Measurements from ENCODE around the gene ADCY9. TPM values are rescaled to one million over a fixed set of nuclear protein-coding genes. Genes with fewer than 3 reads are reported as not detected.

Gene ADCY9
- total RNA-seq, 1 experiment from 2014 or later = 10.5 TPM

GRCh38 chr16:3915426-3916260 lies 200.6 kb downstream of the ADCY9 start:
- intact Hi-C loops (cut with micrococcal nuclease; ENCODE audit: unreplicated experiment) = no loop called here
- no peaks in the 10 kb centered on the region for H3K4me1 ChIP-seq (replicated peaks; ENCODE audit: insufficient read depth)
- BruUV-seq (replicated peaks) = no TSS peak

DNA sequence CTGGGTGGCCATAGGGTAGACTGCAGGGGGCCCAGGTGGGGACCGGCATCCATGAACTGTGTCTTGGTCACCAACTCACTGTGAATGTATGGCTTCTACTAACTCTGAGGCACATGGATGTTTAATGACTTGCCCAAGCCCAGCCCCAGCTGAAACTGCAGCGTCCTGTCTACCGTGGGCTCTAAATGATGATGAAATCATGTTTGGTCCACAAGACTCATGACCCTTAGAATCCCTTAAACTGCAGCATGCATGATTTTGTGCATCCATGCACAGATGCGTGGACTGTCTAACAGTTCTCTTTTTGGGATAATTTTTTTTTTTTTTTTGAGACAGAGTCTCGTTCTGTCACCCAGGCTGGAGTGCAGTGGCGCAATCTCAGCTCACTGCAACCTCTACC lies 203.3 kb downstream of the ADCY9 start:
- POLR2A ChIA-PET (ENCODE audit: unreplicated experiment) = no interaction called here
- Histone ChIP-seq H3K4me2 (no peak overlapping the region), H2AFZ (no peak overlapping the region), H3K27ac (no peak overlapping the region), H4K20me1 (ENCODE audit: insufficient read depth) (no peaks in the 10 kb centered on the region), H3K4me1 (replicated peaks; ENCODE audit: insufficient read depth) (no peaks in the 10 kb centered on the region), H3K36me3 (ENCODE audit: low read depth) (no peaks in the 10 kb centered on the region), H3K9me3 (ENCODE audit: insufficient read depth, low read depth) (no peaks in the 10 kb centered on the region), H3K9me2 (ENCODE audit: insufficient read depth) (no peaks in the 10 kb centered on the region), H3K4me3 (no peak overlapping the region), H3K27me3 (ENCODE audit: insufficient read depth, low read depth) (peaks cover 5% of the 10 kb centered on the region; the same call in 1 of the 2 replicates), H3K79me2 (ENCODE audit: low read depth) (no peaks in the 10 kb centered on the region), H3F3A (ENCODE audit: insufficient read depth, low read depth) (no peaks in the 10 kb centered on the region)
- intact Hi-C loops (cut with micrococcal nuclease; ENCODE audit: unreplicated experiment) = no loop called here
- TF ChIP-seq EZH2 (IDR thresholded peaks at IDR 0.05; ENCODE audit: low read depth) (no peak), CTCF (conservative IDR thresholded peaks at IDR 0.05) (no peak)
- CTCF ChIA-PET = no interaction called here
- BruUV-seq (replicated peaks) = no TSS peak
- no peak for DNase-seq

More at GRCh38 chr16:3915426-3916260, 200.6 kb downstream of the ADCY9 start:
- H3K79me2 ChIP-seq (ENCODE audit: low read depth) = no peaks in the 10 kb centered on the region
- DNase-seq = no peak
- CTCF ChIA-PET = interaction anchor here (0.6 kb wide), 1 partner anchor 11 kb away, joined by 5 read pairs; no protein-coding TSS in a partner anchor
- H3K36me3 ChIP-seq (ENCODE audit: low read depth) = no peaks in the 10 kb centered on the region
- no peaks in the 10 kb centered on the region for H4K20me1 ChIP-seq (ENCODE audit: insufficient read depth)
- TF ChIP-seq CTCF (conservative IDR thresholded peaks at IDR 0.05) = no peak
- TF ChIP-seq EZH2 (IDR thresholded peaks at IDR 0.05; ENCODE audit: low read depth) = no peak
- no peaks in the 10 kb centered on the region for H3K9me2 ChIP-seq (ENCODE audit: insufficient read depth)
- H3K9me3 ChIP-seq (ENCODE audit: insufficient read depth, low read depth) = no peaks in the 10 kb centered on the region
- H3K27ac ChIP-seq = no peak overlapping the region
- POLR2A ChIA-PET (ENCODE audit: unreplicated experiment) = interaction anchor here (0.6 kb wide), 1 partner anchor 30 kb away, joined by 4 read pairs; no protein-coding TSS in a partner anchor
- no peak overlapping the region for H2AFZ ChIP-seq
- no peaks in the 10 kb centered on the region for H3F3A ChIP-seq (ENCODE audit: insufficient read depth, low read depth)
- H3K4me2 ChIP-seq = no peak overlapping the region
- H3K4me3 ChIP-seq = no peak overlapping the region
- peaks cover 6% of the 10 kb centered on the region; the same call in 1 of the 2 replicates for H3K27me3 ChIP-seq (ENCODE audit: insufficient read depth, low read depth)

Other genes with a start within 250 kb of the ADCY9 start
- gene CREBBP, start 235.7 kb downstream of the ADCY9 start, total RNA-seq (2021) = 70.5 and 74.9 TPM in 2 replicates
- not detected in 2 replicates for gene SRL, start 125.6 kb upstream of the ADCY9 start, total RNA-seq (2021)
- 25.0 and 34.8 TPM in 2 replicates for gene TFAP4, start 156.6 kb upstream of the ADCY9 start, total RNA-seq (2021)
- gene GLIS2, start 199.6 kb upstream of the ADCY9 start, total RNA-seq (2021) = 44.2 and 48.3 TPM in 2 replicates
- gene PAM16, start 234.9 kb upstream of the ADCY9 start, total RNA-seq (2021) = 95.9 and 110 TPM in 2 replicates

Measured in PC-9 (cell line).